Body of pancreas (tissue), 4 donors: ENCODE measurements around the gene SPATA25.

Source experiments
- POLR2A ChIP-seq, 3 donors: fragments of 450-650 bp; IDR thresholded peaks; one replicate each; pipeline ENCODE4 v1.6.1; 2016; ENCODE audit warnings: antibody characterized with exemption in 3 of 3, mild to moderate bottlenecking in 2 of 3
- TF ChIP-seq, protein P1 (sequence below), 7 experiments: fragments of 450-650 bp in 4 of 7; fragments of 200-600 bp in 3 of 7; sonication (generic) in 3 of 7; IDR thresholded peaks; one replicate each; pipeline ENCODE4 v1.5.1; 2016 to 2019; ENCODE audit warnings: antibody characterized with exemption in 7 of 7

DNA sequence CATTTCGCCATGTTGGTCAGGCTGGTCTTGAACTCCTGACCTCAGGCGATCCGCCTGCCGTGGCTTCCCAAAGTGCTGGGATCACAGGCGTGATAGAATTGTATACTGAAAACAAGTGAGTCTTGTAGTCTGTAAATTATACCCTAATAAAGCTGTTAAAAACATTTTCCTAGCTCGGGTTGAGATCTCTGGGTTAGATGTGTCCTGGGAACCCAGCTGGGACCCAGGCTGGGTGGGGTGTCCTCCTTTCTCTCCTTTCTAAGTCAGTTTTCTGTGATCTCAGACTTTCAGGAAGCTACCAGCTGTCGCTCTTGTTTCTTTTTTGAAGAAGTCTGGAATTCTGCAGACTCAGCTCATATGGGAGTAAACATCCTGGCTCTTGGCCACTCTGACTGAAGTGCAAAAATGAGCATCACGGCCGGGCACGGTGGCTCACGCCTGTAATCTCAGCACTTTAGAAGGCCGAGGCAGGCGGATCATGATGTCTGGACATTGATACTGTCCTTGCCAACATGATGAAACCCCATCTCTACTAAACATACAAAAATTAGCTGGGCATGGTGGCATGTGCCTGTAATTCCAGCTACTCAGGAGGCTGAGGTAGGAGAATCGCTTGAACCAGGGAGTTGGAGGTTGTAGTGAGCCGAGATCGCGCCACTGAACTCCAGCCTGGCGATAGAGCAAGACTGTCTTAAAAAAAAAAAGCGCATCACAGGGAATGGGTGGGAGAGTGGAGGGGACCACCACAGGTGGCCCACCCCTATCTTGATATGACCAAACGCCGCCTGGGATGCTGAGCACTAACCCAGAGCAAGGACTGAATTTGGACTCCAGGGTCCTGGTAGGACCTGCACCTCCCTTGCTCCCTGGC, 37.2 kb upstream of the SPATA25 start:
- TF ChIP-seq, protein P1, sequence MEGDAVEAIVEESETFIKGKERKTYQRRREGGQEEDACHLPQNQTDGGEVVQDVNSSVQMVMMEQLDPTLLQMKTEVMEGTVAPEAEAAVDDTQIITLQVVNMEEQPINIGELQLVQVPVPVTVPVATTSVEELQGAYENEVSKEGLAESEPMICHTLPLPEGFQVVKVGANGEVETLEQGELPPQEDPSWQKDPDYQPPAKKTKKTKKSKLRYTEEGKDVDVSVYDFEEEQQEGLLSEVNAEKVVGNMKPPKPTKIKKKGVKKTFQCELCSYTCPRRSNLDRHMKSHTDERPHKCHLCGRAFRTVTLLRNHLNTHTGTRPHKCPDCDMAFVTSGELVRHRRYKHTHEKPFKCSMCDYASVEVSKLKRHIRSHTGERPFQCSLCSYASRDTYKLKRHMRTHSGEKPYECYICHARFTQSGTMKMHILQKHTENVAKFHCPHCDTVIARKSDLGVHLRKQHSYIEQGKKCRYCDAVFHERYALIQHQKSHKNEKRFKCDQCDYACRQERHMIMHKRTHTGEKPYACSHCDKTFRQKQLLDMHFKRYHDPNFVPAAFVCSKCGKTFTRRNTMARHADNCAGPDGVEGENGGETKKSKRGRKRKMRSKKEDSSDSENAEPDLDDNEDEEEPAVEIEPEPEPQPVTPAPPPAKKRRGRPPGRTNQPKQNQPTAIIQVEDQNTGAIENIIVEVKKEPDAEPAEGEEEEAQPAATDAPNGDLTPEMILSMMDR (IDR thresholded peaks at IDR 0.05): no peak
- no peak for TF ChIP-seq POLR2A (IDR thresholded peaks at IDR 0.05)
